OCI-M2 (cell line): ENCODE results near the gene FTHL17.

Source experiments
- DNase-seq: peaks from one replicate; lab custom pipeline; 2025; ENCODE audit not compliant: unreplicated experiment; lab: John Stamatoyannopoulos, UW

The FTHL17 gene

DNA sequence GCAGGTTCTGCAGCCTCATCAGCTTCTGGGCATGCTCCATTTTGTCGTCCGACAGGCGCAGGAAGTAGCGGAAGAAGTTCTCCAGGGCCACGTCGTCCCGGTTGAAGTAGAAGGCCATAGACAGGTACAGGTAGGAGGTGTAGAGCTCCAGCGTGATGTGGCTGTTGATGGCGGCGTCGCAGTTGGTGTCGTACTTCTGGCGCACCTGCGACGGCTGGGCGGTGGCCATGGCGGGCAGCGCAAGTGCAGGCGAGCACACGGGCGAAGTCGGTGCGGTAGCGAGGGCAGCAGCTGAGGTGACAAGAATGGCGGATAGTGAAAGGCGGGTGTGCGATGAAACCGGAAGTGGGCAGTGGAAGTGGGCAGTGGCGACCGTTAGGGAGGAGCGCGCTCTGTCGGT is at the start of gene FTHL17:
Gene FTHL17, minus strand, starts transcription at position 317 of the 400 bp plus-strand sequence. Its CDS starts 88 bp downstream, at position 229.
- no peak for DNase-seq

DNA sequence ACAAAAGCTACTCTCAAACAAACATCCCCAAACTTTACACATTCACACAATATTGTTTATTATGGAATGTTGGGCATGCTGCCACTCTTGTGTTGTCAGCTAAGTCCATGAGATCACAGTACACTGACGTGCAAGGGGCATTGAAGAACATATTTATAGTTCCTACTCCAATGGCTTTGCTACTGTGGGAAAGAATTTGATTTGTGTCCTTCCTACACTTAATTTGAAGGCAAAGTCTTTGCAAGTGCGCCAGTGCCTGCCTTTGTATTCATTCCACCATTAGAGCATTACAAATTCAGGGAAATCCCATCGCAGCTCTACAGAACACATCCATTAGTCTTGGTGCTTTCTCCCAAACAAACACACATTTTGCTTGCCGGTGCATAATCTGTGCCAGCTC is 45.4 kb upstream of the FTHL17 start:
- no peak for DNase-seq

DNA sequence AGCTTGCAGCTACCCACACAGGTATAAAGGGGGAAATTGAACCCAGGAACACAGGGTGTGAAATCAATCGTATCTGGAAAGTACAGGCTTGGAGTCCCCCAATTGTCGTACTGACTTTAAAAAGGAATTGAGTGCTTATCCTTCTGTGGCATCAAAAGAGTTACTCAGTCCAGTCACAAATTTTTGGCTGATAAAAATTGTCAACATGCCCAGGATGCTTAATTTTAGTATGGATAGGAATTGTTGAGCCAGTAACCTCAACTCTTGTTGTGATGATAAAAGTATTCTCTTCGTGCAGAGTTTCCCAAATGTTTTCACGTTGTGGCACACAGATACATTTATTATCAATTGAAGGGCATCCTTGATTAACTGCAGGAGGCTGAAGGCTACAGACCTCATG is 43.6 kb upstream of the FTHL17 start:
- no peak for DNase-seq

DNA sequence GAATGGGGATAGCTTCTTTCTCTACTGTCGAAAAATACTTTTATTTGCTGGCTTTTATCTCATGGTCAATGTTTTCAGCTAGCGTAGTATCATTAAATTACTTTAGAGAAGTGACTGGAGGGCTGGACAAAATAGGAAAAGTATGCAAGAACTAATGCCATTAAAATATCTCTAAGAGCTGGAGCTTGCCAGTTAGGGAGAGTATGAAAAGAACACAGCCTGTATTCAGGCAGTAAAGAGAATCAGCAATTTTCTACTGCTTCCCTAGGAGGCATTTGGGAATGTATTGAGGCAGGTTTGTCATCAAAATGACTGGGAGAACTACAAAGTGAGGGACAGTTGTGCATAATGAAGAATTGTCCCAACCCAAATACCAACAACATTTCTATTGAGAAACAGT is 43.0 kb upstream of the FTHL17 start:
- DNase-seq: no peak

DNA sequence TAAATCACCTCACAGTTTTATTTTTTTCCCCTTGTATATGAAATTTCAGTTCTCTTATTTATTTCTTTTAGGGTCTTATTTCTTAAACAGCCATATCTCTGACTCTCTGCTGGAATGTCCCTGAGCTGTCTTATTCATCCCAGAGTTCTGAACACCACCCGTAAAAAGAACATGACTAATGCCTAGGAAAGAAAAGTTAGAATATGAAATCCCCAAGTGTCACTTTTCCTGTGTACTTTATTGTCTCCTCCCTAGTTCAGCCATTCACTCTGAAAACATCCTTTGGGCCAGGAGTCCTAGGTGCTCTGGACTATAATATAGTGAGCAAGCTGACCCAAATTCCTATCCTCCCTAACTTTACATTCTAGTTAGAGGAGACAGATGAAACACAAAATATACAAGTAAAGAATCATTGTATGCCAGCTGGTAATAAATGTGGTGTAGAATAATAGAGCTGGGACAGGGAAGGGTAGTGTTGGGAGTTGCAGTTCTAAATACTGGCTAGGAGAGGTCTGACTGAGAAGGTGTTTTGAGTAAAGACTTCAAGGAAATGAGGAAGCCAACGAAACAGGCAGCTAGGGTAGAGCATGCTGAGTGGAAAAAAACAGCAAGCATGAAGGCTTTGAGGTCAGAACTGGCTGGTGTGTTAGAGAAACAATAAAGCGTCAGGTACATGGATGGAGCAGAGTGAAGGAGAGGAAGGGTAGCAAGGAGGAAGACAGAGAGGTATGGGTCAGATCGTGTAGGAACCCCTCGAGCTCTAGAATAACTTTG is 40.6 kb upstream of the FTHL17 start:
- no peak for DNase-seq

DNA sequence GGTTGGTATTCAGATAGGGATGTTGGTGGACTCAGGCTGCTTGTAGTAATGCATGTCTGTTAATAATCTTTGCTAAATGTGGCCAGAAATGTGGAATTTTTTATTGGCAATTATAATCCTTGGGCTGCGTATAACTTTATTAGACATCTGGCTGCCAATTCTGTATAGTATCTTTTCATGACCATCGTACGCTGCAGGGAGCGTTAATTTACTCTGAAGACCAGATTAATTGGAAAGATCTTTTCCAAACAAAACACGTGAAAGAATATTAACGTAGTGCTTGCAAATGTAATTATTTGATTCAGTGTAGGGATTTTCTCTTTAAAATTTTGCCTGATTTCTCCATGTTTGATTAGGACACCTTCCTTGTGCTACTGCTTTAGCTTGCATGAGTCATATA is 38.8 kb upstream of the FTHL17 start:
- no peak for DNase-seq

DNA sequence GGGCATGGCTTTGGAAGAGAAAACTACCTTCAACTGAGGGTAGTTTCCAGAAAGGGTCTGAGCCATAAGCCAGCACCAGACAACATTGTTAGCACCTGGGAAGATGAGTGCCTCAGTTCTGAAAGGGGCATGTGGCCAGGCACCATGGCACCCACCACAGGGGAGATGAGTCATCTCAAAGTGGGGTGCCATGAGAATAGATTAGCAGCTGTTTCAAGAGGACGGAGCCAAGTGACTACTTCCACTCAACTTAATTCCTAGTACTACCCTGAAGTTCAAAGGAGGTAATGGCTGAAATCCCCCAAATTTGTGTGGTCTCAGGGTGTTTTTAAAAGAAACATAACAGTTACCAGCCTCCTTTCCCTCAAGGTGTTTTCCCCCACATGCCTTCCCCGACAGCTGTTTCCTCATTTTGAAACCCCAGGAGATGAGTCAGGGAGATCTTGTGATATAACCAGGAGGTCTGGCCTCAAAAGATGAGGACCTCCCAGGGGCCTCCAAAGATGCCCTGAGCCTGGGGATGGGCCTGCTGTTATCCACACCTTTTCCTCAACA is 27.8 kb upstream of the FTHL17 start:
- DNase-seq: no peak

DNA sequence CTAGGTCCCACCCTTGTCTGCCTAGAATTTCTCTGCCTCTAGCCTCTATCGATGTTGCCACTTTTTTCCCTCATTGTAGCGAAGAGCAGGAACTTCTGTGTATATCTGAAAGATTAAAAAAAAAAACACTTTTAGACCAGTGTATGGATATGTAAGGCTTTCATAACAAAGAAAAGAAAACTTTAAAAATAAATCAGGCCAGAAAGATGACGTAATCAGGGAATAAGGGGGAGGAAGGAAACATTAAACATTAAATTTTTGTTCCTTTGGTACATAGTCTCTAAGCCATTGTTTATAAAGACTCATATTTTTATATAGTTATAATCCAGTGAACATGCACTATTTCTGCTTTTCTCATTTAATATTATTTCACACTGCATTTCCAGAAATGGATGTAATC is 26.2 kb upstream of the FTHL17 start:
- no peak for DNase-seq

DNA sequence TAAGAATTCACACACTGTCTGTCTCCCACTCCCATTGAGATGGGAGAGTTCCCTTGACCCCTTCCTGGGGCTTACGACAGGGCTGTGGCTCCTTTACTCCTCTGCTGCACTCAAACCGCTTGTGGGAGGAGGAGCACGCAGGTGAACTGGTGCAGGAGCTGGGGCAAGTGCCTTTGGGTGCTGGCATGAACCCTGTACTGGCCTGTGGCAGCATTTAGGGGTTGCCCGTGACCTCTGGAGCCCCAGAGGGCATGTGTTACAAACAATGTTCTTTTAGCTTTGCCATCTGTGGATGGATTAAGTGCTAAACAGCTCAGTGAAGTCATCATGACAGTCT is 21.8 kb upstream of the FTHL17 start:
- DNase-seq: no peak

DNA sequence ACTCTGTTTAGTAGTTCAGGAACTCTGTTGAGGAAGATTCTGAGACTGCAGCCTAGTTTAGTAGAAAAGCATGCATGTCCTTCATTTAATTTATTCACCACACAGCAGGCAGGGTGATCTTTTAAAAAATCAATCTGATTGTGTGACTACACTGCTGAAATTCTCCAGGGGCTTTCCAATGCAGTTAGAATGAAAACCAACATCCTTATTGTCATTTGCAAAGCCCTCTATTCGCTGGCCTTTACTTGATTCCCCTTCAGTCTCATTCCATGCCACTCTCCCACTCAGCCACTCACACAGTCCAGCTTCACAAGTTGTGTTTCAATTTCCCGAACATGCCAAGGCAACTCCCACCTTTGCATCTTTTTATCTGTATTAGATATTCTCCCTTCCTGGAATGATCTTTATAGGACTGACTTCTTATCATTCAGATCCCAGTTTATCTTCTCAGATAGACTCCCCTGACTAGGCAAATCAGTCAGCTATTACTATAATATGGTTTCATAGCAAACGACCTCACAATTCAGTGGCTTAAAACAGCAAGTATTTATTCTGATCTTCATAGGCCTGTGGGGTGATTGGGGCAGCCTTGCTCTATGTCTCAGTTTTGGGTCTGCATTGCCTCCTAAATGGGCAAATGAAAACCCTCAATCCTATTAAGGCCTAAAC is 21.3 kb upstream of the FTHL17 start:
- DNase-seq: no peak

DNA sequence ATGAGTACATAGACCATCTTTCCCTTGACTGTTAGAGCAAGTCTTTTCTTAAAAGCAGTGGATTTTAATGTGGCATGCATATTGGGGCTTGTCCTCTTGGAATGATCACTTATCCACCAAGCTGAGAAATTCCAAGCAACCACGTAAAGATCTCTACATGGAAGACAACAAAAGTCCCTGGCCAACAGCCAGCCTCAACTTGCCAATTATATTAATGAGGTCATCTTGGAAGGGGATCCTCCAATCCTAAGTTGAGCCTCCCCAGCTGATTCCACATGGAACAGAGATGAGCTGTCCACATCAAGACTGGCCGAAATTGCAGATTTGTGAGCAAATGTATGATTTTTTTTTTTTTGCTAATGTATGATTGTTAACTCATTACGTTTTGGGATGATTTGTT is 20.6 kb upstream of the FTHL17 start:
- no peak for DNase-seq

DNA sequence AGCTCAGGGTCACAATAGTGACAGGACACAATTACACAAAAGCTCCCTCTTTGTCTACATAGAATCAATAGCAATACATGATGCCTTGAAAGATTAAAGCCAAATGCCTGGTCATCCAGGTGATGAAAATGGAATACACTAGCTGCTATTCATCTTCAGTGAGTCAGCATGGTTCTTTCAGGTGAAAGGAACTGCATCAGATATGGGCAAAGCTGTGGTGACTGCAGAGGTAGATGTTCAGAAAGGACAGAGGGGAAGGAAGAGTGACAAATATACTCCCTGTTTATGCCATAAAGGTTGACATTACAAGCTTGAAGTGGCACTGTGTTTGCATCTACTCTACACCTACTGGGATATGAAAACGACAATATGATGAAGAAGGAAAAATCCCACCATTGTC is 20.0 kb upstream of the FTHL17 start:
- no peak for DNase-seq

DNA sequence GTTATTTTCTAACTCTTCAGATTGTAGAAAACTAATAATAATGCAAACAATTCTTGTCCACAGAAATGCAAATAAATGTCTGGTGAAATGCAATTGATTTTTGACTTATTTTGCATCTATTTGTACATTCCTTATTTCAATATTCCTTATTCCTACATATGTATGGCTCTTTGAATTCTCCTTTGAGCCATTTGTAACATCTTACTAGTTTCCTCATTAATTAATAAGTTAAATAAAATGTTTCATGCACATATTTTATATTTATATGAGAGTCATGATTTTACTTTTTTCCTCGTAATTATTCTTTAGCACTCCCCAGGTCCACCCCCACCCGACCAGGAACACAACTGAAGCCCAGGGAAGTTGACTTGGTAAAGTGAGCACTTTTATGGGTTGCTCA is 2.7 kb upstream of the FTHL17 start:
- DNase-seq: no peak

DNA sequence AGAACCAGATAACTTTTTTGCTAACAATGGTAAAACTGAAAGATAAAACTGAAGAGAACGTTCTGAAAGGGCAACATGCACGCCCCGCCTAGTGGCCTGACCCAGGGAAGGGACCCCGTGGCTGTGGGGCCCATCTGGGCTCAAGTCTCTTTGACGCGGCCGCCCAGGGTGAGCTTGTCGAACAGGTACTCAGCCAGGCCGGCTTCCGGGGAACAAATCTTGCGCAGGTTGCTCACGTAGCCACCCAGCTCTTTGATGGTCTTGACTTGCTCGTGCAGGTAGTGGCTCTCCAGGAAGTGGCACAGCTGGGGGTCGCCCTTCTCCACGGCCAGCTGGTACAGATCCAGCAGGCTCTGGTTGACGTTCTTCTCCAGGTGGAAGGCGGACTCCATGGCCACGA is 579 bp downstream of the FTHL17 start:
- no peak for DNase-seq

DNA sequence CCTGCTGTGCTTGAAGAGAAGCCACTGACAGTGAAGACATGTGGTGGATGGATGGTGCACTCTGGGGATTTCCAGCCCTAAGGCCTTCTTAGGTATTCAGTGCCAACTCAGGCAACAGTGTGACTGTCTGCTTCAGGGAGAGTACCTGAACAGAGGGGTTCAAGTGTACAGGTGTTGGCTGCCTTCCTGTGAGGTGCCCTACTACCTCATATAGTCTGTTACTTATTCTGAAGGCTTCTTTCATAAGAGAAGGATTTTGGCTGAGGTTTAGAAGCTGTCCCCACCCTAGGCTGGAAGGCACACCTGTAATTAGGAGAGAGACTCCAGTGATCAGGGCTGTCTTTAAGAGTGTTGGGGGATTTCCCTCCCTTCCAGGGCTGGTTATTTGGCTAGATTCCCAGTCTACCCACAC is 1.8 kb downstream of the FTHL17 start:
- DNase-seq: no peak

DNA sequence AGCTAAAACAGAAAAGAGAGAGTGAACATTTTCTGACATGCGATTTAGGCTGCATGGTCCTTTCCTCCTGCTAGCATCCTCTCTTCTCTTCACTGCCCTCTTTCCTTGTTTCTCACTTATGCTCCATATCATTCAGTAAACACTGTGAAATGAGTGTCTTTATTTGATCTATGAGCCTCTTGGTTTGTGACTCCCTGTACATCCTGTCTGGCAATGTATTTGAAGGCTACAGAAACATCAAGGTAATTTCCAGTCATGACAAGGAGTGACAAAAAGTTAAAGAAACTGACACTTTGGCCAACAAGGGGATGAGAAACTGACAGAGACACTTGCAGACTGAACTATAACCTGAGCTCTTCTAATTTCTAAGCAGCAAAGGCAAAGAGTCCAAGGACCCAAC is 8.7 kb downstream of the FTHL17 start:
- DNase-seq: no peak

DNA sequence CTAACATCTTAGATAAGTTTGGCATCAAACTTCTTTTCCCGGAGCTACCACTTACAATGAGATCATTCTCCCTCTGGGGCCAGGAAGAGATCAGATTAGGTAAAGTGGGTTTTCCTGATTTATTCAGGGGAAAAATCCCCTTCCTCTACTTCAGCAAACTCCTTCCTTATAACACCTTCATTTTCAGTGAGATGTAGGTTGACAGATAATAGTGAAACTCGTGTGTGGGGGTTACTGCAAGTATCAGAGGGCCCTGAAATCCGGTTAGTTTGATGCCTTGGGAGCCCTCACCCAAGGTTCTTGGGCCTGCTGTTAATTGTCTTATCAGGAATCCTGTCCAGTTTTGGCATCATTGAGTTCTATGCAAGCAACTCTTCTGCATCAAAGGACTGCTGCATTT is 10.8 kb downstream of the FTHL17 start:
- DNase-seq: no peak

DNA sequence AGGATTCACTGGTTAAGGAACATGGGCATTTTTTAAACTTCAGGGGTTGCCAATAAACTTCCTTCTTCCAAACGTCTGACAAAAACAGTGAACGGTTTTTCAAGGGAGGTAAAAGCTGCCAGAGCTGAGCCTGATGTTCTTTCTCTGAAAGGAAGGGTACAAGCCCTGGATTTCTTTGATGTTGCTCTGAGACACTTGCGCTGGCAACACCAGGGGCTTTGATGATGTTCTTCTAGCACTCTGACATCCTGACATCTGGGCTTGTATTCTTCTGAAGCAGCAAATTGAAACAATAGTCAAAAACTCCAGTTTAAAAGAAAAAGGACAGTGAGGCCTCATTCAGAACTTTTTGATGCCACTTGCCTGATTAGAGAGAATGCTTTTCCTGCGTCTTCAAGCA is 11.8 kb downstream of the FTHL17 start:
- DNase-seq: no peak

DNA sequence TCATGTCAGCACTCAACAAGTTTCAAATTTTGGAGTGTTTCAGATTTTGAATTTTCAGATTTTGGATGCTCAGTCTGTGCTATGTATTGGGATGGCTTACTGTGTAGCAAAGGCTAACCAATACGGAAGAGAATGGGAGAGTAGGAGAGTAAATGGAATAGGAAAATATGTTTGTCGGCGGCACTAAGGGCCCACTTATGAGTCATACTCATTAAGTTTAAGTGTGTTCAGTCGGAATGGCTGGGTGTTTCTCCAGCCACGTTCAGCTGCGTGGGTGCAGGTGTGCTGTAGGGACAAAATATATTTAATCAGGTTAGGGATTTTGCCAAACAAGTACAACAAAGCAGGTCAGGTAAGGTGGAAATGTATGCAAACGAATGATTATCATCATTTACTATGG is 13.6 kb downstream of the FTHL17 start:
- no peak for DNase-seq

DNA sequence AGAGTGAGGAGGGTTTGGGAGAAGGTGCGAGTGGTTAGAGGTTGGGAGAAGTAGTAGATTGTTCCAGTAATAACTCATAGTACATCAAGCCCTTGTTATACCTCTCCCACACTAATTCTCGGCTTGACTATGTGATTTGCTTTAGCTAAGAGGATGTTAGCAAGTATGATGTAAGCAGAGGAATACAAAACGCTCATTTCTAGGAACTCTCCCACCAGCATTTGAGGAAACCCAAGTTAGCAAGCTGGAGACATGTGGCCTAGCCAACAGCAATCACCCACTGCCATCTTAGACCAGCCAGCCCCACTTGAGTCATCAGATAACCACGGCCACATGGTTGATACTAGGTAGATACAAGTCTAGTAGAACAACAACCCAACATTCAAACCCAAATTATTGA is 14.2 kb downstream of the FTHL17 start:
- no peak for DNase-seq

DNA sequence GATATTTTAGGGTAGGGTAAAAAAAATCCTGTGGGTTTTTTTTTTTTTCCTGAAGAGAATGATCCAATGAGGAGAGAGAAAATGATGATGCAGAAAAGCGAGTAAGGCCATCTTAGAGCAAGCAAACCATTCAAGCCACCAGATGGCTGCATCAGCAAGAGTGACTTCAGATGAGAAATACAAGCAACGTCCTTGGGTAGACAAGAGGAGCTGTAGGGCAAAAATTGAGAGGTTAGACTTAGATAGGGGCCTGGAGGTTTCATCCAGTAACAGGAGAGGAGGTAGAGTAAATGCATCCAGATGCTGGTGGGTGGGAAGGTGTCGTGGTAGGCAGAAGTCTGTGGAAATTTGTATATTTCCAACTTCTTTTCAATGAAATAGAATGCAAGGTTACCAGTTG is 14.6 kb downstream of the FTHL17 start:
- no peak for DNase-seq

DNA sequence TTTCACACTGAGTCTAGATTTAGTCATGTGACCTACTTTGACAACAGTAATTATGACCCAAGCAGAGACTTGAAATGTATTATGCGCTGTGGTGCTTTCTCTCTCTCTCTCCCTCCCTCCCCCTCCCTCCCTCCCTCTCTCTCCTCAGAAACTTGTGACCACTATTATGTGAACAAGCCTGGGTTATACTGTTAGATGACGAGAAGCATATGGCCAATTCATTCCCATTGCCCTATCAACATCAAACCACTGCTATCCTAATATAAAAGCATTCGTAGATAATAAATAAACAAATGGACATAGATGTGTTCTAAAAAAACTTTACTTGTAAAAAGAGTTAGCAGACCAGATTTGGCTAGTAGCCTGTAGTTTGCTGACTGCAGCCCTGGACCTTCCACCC is 18.2 kb downstream of the FTHL17 start:
- DNase-seq: no peak

DNA sequence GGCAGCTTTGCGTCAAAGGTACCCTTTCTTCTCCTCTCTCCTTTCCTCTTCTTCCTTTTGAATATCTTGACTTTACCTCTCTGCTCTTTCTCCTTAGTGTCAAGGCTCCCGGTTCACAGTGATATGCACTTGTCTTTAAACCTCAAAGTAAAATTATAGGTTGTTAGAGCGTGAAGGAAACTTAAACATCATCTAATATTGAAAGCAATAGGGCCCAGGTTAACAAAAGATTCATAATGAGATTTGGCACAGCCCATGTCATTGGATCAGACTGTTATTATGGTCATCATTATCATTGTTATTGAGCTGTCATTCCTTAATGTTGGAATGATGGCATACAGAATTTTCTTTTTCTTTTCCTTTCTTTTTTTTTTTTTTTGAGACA is 32.5 kb downstream of the FTHL17 start:
- no peak for DNase-seq
